Endothelial cell (in vitro differentiated cells): ENCODE data around the gene FKBP9. TPM values are rescaled to one million over a fixed set of nuclear protein-coding genes. Genes with fewer than 3 reads are reported as not detected.

ENCODE experiments used
- DNase-seq: peaks from one replicate; pipeline ENCODE4 v3.0.0; 2021; ENCODE audit warnings: low spot score
- H3K27ac Mint-ChIP-seq: one replicate; pipeline ENCODE4 v1.8.0; 2021; ENCODE audit warnings: mixed read lengths, inconsistent platforms; ENCODE audit not compliant: unreplicated experiment
- H3K27me3 Mint-ChIP-seq: one replicate; pipeline ENCODE4 v1.8.0; 2021; ENCODE audit warnings: mild to moderate bottlenecking, moderate library complexity, mixed read lengths, inconsistent platforms; ENCODE audit not compliant: unreplicated experiment
- H3K36me3 Mint-ChIP-seq: one replicate; pipeline ENCODE4 v1.8.0; 2021; ENCODE audit warnings: mild to moderate bottlenecking, low read depth, mixed read lengths, inconsistent platforms; ENCODE audit not compliant: unreplicated experiment
- H3K4me1 Mint-ChIP-seq: one replicate; pipeline ENCODE4 v1.8.0; 2021; ENCODE audit warnings: mild to moderate bottlenecking, mixed read lengths, inconsistent platforms; ENCODE audit not compliant: unreplicated experiment
- H3K4me3 Mint-ChIP-seq: one replicate; pipeline ENCODE4 v1.8.0; 2021; ENCODE audit warnings: mild to moderate bottlenecking, mixed read lengths, inconsistent platforms; ENCODE audit not compliant: unreplicated experiment
- H3K9me3 Mint-ChIP-seq: one replicate; pipeline ENCODE4 v1.8.0; 2021; ENCODE audit warnings: mixed read lengths, inconsistent platforms; ENCODE audit not compliant: unreplicated experiment
- total RNA-seq: library from RNA; stranded (reverse); fragmentation: NEBNext Ultra II Directional; extraction: Animal tissue kit (Norgen Biotek cat#: 25700); gene quantifications from one replicate; pipeline ENCODE4 v1.2.1, GENCODE V29; 2021; ENCODE audit not compliant: unreplicated experiment
- TF ChIP-seq, protein P1 (sequence below): fragments of 200-600 bp; sonication (generic); IDR thresholded peaks from one replicate; pipeline ENCODE4 v1.5.0; 2021; ENCODE audit warnings: antibody characterized with exemption; ENCODE audit not compliant: unreplicated experiment

The FKBP9 gene
- total RNA-seq, 1 donor from 2014 or later = 218 TPM

DNA sequence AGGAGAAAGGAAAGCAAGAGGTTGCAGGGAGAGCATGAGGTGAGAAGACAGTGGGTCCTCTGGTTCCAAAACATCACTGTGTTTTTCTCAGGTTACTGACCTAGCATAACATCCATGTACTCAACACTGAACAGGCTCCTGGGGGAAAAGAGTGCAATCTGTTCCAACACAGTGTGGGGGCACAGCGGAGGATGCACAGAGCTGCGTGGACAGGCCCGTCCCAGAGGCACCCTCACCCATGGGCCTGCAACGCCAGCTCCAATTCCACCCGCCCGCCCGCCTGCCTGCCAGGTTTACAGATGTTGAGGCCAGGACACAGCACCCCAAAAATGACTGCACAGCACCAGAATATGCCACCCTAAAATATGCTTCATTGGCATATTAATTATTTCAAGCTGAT is 26.9 kb upstream of the FKBP9 start:
- Mint-ChIP-seq H3K4me3 (no peak overlapping the region), H3K27ac (no peak overlapping the region), H3K27me3 (no peaks in the 10 kb centered on the region), H3K4me1 (no peaks in the 10 kb centered on the region), H3K36me3 (peaks cover 30% of the 10 kb centered on the region), H3K9me3 (no peaks in the 10 kb centered on the region)
- DNase-seq = no peak
- TF ChIP-seq, protein P1, sequence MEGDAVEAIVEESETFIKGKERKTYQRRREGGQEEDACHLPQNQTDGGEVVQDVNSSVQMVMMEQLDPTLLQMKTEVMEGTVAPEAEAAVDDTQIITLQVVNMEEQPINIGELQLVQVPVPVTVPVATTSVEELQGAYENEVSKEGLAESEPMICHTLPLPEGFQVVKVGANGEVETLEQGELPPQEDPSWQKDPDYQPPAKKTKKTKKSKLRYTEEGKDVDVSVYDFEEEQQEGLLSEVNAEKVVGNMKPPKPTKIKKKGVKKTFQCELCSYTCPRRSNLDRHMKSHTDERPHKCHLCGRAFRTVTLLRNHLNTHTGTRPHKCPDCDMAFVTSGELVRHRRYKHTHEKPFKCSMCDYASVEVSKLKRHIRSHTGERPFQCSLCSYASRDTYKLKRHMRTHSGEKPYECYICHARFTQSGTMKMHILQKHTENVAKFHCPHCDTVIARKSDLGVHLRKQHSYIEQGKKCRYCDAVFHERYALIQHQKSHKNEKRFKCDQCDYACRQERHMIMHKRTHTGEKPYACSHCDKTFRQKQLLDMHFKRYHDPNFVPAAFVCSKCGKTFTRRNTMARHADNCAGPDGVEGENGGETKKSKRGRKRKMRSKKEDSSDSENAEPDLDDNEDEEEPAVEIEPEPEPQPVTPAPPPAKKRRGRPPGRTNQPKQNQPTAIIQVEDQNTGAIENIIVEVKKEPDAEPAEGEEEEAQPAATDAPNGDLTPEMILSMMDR = no peak

DNA sequence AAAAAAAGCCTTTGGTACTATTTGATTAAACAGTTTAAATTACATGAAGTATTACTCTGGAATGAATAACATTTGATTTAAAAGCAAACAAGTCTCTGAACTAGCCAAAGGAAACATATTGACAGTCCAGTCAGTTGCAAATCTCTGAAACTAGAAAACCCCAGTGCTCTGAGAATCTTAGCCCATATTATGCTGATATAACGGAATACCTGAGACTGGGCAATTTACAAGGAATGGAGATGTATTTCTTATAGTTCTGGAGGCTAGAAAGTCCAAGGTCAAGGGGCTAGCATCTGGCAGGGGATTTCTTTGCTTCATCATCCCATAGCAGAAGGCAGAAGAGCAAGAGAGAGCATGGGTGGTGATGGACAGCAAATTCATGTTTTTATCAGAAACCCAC is 21.7 kb upstream of the FKBP9 start:
- Mint-ChIP-seq H3K36me3 (peaks cover 7% of the 10 kb centered on the region), H3K9me3 (no peaks in the 10 kb centered on the region), H3K4me3 (peak overlapping the region; percentile 49), H3K4me1 (no peaks in the 10 kb centered on the region), H3K27me3 (peaks cover 4% of the 10 kb centered on the region), H3K27ac (no peak overlapping the region)
- TF ChIP-seq, protein P1 = no peak
- no peak for DNase-seq

DNA sequence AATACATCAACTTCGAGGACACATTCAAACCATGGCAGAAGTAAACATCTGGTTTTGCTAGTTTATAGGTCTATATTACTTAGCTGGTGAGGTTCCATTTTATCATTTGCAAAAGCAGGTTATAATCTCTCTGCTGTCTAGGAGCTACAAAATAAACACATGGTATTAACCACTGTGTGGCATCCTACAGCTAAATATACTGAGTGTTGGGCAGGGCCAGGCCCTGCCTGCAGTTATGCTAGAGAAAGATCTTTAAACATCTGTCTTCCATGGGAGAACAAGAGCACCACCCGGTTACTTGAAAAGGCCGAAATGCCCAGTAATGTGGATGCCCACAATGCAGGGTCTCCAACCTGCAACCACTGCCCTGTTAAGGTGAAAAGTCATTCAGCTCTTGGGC is 20.6 kb upstream of the FKBP9 start:
- Mint-ChIP-seq H3K36me3 (peaks cover 7% of the 10 kb centered on the region), H3K4me1 (peaks cover 6% of the 10 kb centered on the region), H3K9me3 (no peaks in the 10 kb centered on the region), H3K27me3 (peaks cover 4% of the 10 kb centered on the region), H3K4me3 (no peak overlapping the region), H3K27ac (no peak overlapping the region)
- TF ChIP-seq, protein P1 = no peak
- no peak for DNase-seq

DNA sequence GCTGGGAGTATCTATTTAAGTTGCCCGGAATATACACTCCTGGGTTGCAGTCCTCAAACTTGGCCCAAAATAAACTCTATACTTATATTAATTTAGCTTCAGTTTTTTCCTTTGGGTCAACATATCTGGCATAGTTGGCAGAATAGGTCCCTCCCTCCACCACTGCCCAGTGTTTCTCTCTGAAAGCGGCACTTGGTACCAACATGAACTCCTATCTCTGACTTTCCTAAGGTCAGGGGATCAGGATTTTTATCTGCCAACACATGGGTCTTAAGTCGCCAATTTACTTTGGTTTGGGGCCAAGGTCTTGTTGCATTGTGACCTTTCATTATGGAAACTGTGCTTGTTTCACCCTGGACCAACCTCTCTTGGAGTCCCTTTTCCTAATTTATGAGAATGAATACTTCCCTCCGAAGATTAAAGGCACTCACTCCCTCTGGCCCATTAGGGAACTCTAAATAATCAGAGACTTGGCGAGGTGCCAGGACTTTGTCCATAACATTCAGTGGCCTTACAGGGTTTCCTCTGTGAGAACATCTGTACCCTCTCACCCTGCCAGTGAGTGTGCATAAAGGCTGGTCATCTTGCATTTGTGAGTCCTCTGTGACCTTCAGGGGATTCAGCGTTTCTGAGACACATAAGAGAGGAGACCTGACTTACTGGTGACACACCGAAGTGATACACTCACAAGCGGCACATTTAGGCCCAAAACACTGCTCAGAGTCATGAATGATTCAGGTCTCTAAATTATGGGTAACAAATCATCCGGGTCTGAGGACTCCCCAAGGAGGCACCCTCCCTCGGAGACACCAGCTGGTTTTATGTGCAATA is 19.7 kb upstream of the FKBP9 start:
- H3K9me3 Mint-ChIP-seq = no peaks in the 10 kb centered on the region
- no peak for DNase-seq
- H3K36me3 Mint-ChIP-seq = peaks cover 7% of the 10 kb centered on the region
- H3K27me3 Mint-ChIP-seq = peaks cover 6% of the 10 kb centered on the region
- no peak overlapping the region for H3K27ac Mint-ChIP-seq
- TF ChIP-seq, protein P1 = no peak
- H3K4me3 Mint-ChIP-seq = no peak overlapping the region
- H3K4me1 Mint-ChIP-seq = peaks cover 12% of the 10 kb centered on the region

DNA sequence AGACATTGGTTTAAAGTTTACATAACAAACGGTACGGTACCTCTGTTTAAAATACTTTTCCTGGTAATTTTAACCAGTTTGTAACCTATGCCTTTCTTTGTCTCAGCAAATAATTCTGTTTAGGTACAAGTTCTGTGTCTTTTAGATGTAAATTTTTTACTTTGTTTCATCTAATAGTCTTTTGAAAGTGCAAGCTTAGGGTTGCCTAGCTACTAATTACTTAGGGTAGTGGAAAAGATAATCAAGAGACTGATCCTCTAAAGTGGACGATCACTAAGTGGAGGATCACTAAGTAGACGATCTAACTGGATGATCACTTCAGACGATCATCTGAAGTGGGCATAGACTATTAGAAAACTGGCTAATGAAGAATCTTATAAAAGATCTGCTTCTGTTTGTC is 16.1 kb upstream of the FKBP9 start:
- Mint-ChIP-seq H3K4me1 (peaks cover 12% of the 10 kb centered on the region), H3K27me3 (peaks cover 5% of the 10 kb centered on the region), H3K27ac (no peak overlapping the region), H3K4me3 (peak overlapping the region; percentile 97), H3K9me3 (peaks cover 8% of the 10 kb centered on the region), H3K36me3 (peaks cover 24% of the 10 kb centered on the region)
- TF ChIP-seq, protein P1 = no peak
- no peak for DNase-seq
